Astrocyte (in vitro differentiated cells and primary cell): ENCODE measurements around the gene CDK4. TPM values are rescaled to one million over a fixed set of nuclear protein-coding genes. Genes with fewer than 3 reads are reported as not detected.

Experiments
- DNase-seq: peaks from one replicate; pipeline ENCODE4 v3.0.0-alpha.2; 2010; ENCODE audit warnings: low read depth
- FAIRE-seq: peaks from 2 replicates; lab custom pipeline; 2011; peaks lifted over from hg19 to GRCh38; lab: Jason Lieb, UNC
- H2AFZ ChIP-seq: 2 replicates; pipeline ENCODE4 v1.6.0; 2012; ENCODE audit warnings: low read depth, low read length, inconsistent platforms
- H3K27ac ChIP-seq: 2 replicates; pipeline ENCODE4 v1.5.1; 2011; ENCODE audit warnings: low read depth, low read length, inconsistent platforms
- H3K27me3 ChIP-seq: 2 replicates; pipeline ENCODE4 v1.6.0; 2011; ENCODE audit warnings: low read length, inconsistent platforms; ENCODE audit not compliant: insufficient read depth
- H3K36me3 ChIP-seq: 2 replicates; pipeline ENCODE4 v1.5.1; 2011; ENCODE audit warnings: low read length, inconsistent platforms; ENCODE audit not compliant: insufficient read depth
- H3K4me1 ChIP-seq: 2 replicates; pipeline ENCODE4 v1.5.1; 2011; ENCODE audit warnings: low read length, inconsistent platforms; ENCODE audit not compliant: insufficient read depth
- H3K4me2 ChIP-seq: 2 replicates; pipeline ENCODE4 v1.6.0; 2012; ENCODE audit warnings: low read length, inconsistent platforms
- H3K4me3 ChIP-seq: 2 replicates; pipeline ENCODE4 v1.5.1; 2011; ENCODE audit warnings: low read depth, mild to moderate bottlenecking, low read length, inconsistent platforms; ENCODE audit not compliant: insufficient read depth
- H3K79me2 ChIP-seq: 2 replicates; pipeline ENCODE4 v1.6.0; 2012; ENCODE audit warnings: mild to moderate bottlenecking, low read length, inconsistent platforms; ENCODE audit not compliant: insufficient read depth
- H3K9ac ChIP-seq: 2 replicates; pipeline ENCODE4 v1.6.0; 2012; ENCODE audit warnings: mild to moderate bottlenecking, low read length, inconsistent platforms
- H3K9me3 ChIP-seq: 2 replicates; pipeline ENCODE4 v1.5.1; 2012; ENCODE audit warnings: low read depth, mild to moderate bottlenecking, low read length, inconsistent platforms; ENCODE audit not compliant: insufficient read depth
- H4K20me1 ChIP-seq: 2 replicates; pipeline ENCODE4 v1.6.0; 2012; ENCODE audit warnings: low read length, inconsistent platforms; ENCODE audit not compliant: insufficient read depth
- H3K27ac Mint-ChIP-seq: one replicate; pipeline ENCODE4 v1.8.0; 2021; ENCODE audit warnings: mild to moderate bottlenecking, mixed read lengths; ENCODE audit not compliant: unreplicated experiment
- H3K27me3 Mint-ChIP-seq: one replicate; pipeline ENCODE4 v1.8.0; 2021; ENCODE audit warnings: low read depth, mixed read lengths; ENCODE audit not compliant: unreplicated experiment
- H3K36me3 Mint-ChIP-seq: one replicate; pipeline ENCODE4 v1.8.0; 2021; ENCODE audit warnings: low read depth, mixed read lengths; ENCODE audit not compliant: unreplicated experiment
- H3K4me1 Mint-ChIP-seq: one replicate; pipeline ENCODE4 v1.8.0; 2021; ENCODE audit warnings: low read depth, mixed read lengths; ENCODE audit not compliant: unreplicated experiment
- H3K4me3 Mint-ChIP-seq: one replicate; pipeline ENCODE4 v1.8.0; 2021; ENCODE audit warnings: mild to moderate bottlenecking, moderate library complexity, mixed read lengths; ENCODE audit not compliant: unreplicated experiment
- H3K9me3 Mint-ChIP-seq: one replicate; pipeline ENCODE4 v1.8.0; 2021; ENCODE audit warnings: mild to moderate bottlenecking, mixed read lengths; ENCODE audit not compliant: unreplicated experiment
- CTCF ChIP-seq: IDR thresholded peaks from 2 replicates; pipeline ENCODE4 v1.5.1; 2011; ENCODE audit warnings: low read depth, mild to moderate bottlenecking, inconsistent platforms, low read length, moderate library complexity; ENCODE audit not compliant: insufficient read depth
- EZH2 ChIP-seq: IDR thresholded peaks from 2 replicates; pipeline ENCODE4 v1.6.1; 2012; ENCODE audit warnings: mild to moderate bottlenecking, low read length, inconsistent platforms; ENCODE audit not compliant: insufficient read depth
- total RNA-seq: library from RNA; stranded (reverse); gene quantifications from 2 replicates; pipeline ENCODE4 v1.2.1, GENCODE V29; 2021

Gene CDK4
- total RNA-seq, 1 donor from 2014 or later = 133 TPM

DNA sequence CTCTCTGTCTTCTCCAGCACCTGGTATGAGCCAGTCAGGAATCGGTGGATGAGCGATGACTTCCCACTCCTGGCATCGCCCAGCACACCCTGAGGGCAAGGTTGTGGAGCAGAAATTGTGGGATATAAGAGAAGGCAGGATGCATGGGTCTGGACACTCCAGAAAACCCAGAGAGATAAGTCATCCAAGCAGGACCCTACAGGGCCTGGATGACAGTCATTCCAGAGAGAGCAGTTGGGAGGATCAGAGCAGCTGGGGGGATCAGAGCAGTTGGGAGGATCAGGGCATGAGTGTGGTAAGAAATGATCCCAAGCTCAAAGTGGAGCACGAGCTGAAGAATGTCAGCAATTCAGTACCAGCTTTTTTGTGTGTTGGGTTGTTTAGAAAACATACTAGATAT, 17.5 kb downstream of the CDK4 start:
- Mint-ChIP-seq H3K4me1 (peaks cover 19% of the 10 kb centered on the region), H3K9me3 (peaks cover 5% of the 10 kb centered on the region), H3K36me3 (peaks cover 3% of the 10 kb centered on the region), H3K27ac (peak overlapping the region; percentile 88), H3K27me3 (peaks cover 73% of the 10 kb centered on the region), H3K4me3 (peak overlapping the region; percentile 65)
- DNase-seq = no peak
- no peak overlapping the region for H3K4me3 ChIP-seq
- no peak overlapping the region for H3K4me2 ChIP-seq
- TF ChIP-seq EZH2 (no peak), CTCF (no peak)
- no peaks in the 10 kb centered on the region for H3K36me3 ChIP-seq
- peaks cover 11% of the 10 kb centered on the region for H4K20me1 ChIP-seq
- H3K4me1 ChIP-seq = peaks cover 11% of the 10 kb centered on the region
- no peaks in the 10 kb centered on the region for H3K9me3 ChIP-seq
- H2AFZ ChIP-seq = no peak overlapping the region
- no peaks in the 10 kb centered on the region for H3K79me2 ChIP-seq
- H3K9ac ChIP-seq = no peak overlapping the region
- no peak for FAIRE-seq
- H3K27ac ChIP-seq = no peak overlapping the region
- peaks cover 65% of the 10 kb centered on the region for H3K27me3 ChIP-seq

DNA sequence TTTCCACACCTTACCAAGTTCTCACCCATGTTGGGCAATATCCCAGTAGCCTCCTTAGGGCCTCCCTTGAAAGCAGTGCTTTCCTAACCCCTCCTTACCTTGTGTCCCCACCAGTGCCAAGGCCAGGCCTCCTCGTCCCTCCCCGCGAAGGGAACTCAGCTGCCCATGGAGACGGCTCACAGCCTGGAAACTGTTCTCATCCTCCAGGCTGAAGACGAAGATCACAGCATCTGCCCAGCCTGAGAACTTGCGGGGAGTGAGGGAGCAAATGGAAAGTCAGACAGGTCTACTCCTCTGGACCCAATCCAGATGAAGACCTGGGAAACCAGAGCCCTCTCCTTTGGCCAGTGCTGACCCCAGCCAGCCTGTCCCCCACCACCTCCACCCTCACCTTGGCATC, 18.2 kb downstream of the CDK4 start:
- H3K4me1 Mint-ChIP-seq = peaks cover 16% of the 10 kb centered on the region
- no peak overlapping the region for H3K27ac ChIP-seq
- H3K4me2 ChIP-seq = no peak overlapping the region
- peaks cover 11% of the 10 kb centered on the region for H3K4me1 ChIP-seq
- TF ChIP-seq EZH2 (no peak), CTCF (no peak)
- H3K9ac ChIP-seq = no peak overlapping the region
- no peaks in the 10 kb centered on the region for H3K9me3 ChIP-seq
- H3K36me3 Mint-ChIP-seq = peaks cover 6% of the 10 kb centered on the region
- DNase-seq (no peak), FAIRE-seq (no peak)
- H3K79me2 ChIP-seq = no peaks in the 10 kb centered on the region
- no peaks in the 10 kb centered on the region for H3K36me3 ChIP-seq
- peaks cover 11% of the 10 kb centered on the region for H4K20me1 ChIP-seq
- no peak overlapping the region for H2AFZ ChIP-seq
- no peak overlapping the region for H3K4me3 ChIP-seq
- no peak overlapping the region for H3K4me3 Mint-ChIP-seq
- peaks cover 72% of the 10 kb centered on the region for H3K27me3 Mint-ChIP-seq
- H3K27ac Mint-ChIP-seq = no peak overlapping the region
- peaks cover 60% of the 10 kb centered on the region for H3K27me3 ChIP-seq
- peaks cover 5% of the 10 kb centered on the region for H3K9me3 Mint-ChIP-seq

GRCh38 chr12:57732726-57733593, 19.1 kb downstream of the CDK4 start:
- peak overlapping the region; percentile 60 for H3K27ac Mint-ChIP-seq
- peaks cover 6% of the 10 kb centered on the region for H3K36me3 Mint-ChIP-seq
- no peak for FAIRE-seq
- peaks cover 10% of the 10 kb centered on the region for H3K9me3 Mint-ChIP-seq
- TF ChIP-seq CTCF (no peak), EZH2 (no peak)
- H4K20me1 ChIP-seq = peaks cover 12% of the 10 kb centered on the region
- no peak overlapping the region for H3K4me3 ChIP-seq
- H3K79me2 ChIP-seq = no peaks in the 10 kb centered on the region
- no peak overlapping the region for H3K4me2 ChIP-seq
- DNase-seq = no peak
- H3K9ac ChIP-seq = no peak overlapping the region
- no peak overlapping the region for H3K27ac ChIP-seq
- peaks cover 9% of the 10 kb centered on the region for H3K4me1 ChIP-seq
- peaks cover 16% of the 10 kb centered on the region for H3K4me1 Mint-ChIP-seq
- H3K27me3 ChIP-seq = peaks cover 60% of the 10 kb centered on the region
- H3K36me3 ChIP-seq = no peaks in the 10 kb centered on the region
- H3K27me3 Mint-ChIP-seq = peaks cover 79% of the 10 kb centered on the region
- no peak overlapping the region for H3K4me3 Mint-ChIP-seq
- no peak overlapping the region for H2AFZ ChIP-seq
- H3K9me3 ChIP-seq = no peaks in the 10 kb centered on the region
